GM18526 (cell line): ENCODE measurements around the gene TRIM32.

ENCODE experiments used
- POLR2A ChIP-seq: IDR thresholded peaks from 3 replicates; pipeline ENCODE4 v1.6.1; 2011; ENCODE audit not compliant: insufficient read length; ENCODE audit errors: extremely low read depth

The TRIM32 gene

GRCh38 chr9:116750510-116750909 lies 63.4 kb downstream of the TRIM32 start:
- no peak for TF ChIP-seq POLR2A
